ENCODE results near the gene DAND5. TPM values are rescaled to one million over a fixed set of nuclear protein-coding genes. Genes with fewer than 3 reads are reported as not detected.
A peak's percentile ranks its signal among the peaks of the same experiment; 100 is the strongest.

DAND5 gene
- total and polyA plus RNA-seq, 2 of the 13 experiments (the other 11 are each of a cell fraction or from before 2014, with no cell fraction given): 0.04 TPM; not detected in 1

DNA sequence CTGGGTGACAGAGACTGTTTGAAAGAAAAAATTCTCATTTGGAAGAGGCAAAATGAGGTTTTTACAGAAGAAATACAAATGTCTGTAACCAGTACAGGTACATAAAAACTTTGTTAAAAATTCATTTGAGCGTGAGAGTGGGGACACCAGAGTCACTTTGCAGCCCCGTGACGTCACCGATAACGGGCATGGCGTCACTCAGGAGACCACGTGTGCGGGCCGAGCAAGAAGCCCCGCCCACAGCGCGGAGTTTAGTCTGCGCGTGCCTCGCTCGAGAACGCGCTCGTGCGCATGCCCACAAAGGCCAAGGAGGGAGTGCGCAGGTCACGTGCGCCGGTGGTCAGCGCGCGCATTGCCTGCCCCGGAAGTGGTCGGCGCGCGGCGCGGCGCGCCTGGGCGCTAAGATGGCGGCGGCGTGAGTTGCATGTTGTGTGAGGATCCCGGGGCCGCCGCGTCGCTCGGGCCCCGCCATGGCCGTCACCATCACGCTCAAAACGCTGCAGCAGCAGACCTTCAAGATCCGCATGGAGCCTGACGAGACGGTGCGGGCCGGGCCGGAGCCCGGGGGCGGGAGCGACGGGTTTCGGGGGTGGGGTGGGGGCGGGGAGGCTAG, 23.8 kb upstream of the DAND5 start, which contains the start of gene RAD23A (continued):
- TF ChIP-seq, protein P1, sequence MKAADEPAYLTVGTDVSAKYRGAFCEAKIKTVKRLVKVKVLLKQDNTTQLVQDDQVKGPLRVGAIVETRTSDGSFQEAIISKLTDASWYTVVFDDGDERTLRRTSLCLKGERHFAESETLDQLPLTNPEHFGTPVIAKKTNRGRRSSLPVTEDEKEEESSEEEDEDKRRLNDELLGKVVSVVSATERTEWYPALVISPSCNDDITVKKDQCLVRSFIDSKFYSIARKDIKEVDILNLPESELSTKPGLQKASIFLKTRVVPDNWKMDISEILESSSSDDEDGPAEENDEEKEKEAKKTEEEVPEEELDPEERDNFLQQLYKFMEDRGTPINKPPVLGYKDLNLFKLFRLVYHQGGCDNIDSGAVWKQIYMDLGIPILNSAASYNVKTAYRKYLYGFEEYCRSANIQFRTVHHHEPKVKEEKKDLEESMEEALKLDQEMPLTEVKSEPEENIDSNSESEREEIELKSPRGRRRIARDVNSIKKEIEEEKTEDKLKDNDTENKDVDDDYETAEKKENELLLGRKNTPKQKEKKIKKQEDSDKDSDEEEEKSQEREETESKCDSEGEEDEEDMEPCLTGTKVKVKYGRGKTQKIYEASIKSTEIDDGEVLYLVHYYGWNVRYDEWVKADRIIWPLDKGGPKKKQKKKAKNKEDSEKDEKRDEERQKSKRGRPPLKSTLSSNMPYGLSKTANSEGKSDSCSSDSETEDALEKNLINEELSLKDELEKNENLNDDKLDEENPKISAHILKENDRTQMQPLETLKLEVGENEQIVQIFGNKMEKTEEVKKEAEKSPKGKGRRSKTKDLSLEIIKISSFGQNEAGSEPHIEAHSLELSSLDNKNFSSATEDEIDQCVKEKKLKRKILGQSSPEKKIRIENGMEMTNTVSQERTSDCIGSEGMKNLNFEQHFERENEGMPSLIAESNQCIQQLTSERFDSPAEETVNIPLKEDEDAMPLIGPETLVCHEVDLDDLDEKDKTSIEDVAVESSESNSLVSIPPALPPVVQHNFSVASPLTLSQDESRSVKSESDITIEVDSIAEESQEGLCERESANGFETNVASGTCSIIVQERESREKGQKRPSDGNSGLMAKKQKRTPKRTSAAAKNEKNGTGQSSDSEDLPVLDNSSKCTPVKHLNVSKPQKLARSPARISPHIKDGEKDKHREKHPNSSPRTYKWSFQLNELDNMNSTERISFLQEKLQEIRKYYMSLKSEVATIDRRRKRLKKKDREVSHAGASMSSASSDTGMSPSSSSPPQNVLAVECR (CRISPR knock-in tag; IDR thresholded peaks at IDR 0.05; ENCODE audit: borderline replicate concordance): peak; percentile 96
- TF ChIP-seq TBL1XR1 (IDR thresholded peaks at IDR 0.05; ENCODE audit: borderline replicate concordance, low read length, partially characterized antibody) (peak; percentile 58), ZEB1 (IDR thresholded peaks at IDR 0.05; ENCODE audit: insufficient replicate concordance, low read depth) (no peak), YY1 (IDR thresholded peaks at IDR 0.05; ENCODE audit: insufficient read depth, insufficient replicate concordance, low read depth, low read length) (peak; percentile 98), FOXA3 (CRISPR knock-in tag; IDR thresholded peaks at IDR 0.05) (peak; percentile 45), ZNF501 (CRISPR knock-in tag; IDR thresholded peaks at IDR 0.05) (peak; percentile 78), ZNF274 (CRISPR knock-in tag; IDR thresholded peaks at IDR 0.05) (no peak), AGO1 (IDR thresholded peaks at IDR 0.05; ENCODE audit: low read depth, low read length, poor library complexity, severe bottlenecking) (peak; percentile 99), NFYB (CRISPR knock-in tag; IDR thresholded peaks at IDR 0.05) (peak; percentile 13; the same call in 1 of the 2 replicates)
- TF ChIP-seq, protein P2, sequence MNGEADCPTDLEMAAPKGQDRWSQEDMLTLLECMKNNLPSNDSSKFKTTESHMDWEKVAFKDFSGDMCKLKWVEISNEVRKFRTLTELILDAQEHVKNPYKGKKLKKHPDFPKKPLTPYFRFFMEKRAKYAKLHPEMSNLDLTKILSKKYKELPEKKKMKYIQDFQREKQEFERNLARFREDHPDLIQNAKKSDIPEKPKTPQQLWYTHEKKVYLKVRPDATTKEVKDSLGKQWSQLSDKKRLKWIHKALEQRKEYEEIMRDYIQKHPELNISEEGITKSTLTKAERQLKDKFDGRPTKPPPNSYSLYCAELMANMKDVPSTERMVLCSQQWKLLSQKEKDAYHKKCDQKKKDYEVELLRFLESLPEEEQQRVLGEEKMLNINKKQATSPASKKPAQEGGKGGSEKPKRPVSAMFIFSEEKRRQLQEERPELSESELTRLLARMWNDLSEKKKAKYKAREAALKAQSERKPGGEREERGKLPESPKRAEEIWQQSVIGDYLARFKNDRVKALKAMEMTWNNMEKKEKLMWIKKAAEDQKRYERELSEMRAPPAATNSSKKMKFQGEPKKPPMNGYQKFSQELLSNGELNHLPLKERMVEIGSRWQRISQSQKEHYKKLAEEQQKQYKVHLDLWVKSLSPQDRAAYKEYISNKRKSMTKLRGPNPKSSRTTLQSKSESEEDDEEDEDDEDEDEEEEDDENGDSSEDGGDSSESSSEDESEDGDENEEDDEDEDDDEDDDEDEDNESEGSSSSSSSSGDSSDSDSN (CRISPR knock-in tag; IDR thresholded peaks at IDR 0.05): 0 out of 2 replicates have a peak, but pooled peaks have one; percentile 39

All from HepG2 (cell line).